ENCODE results near the gene SCAP.

Gene SCAP

GRCh38 chr3:47432673-47433072, 43.1 kb downstream of the SCAP start:
- DNase-seq (ENCODE audit: low read depth in 3 of 3) = no peak

DNA sequence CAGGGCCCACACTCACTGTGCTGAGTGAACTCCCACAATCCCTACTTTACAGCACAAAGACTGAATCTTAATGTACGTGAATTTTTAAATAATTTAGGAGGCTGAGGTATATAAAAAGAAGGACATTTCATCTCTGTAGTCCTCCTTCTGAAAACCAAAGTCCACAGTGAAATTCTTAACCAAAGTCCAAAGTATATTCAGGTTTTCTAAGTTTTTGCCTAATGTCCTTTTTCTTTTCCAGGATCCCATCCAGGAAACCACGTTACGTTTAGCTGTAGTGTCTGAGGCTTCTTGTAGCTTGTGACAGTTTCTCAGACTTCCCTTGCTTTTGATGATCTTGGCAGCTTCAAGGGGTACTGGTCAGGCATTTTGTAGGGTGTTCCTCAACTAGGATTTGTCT, 44.5 kb downstream of the SCAP start:
- no peak for DNase-seq (ENCODE audit: low read depth in 3 of 3)

GRCh38 chr3:47430606-47431005, 45.1 kb downstream of the SCAP start:
- DNase-seq (ENCODE audit: low read depth in 3 of 3) = no peak

DNA sequence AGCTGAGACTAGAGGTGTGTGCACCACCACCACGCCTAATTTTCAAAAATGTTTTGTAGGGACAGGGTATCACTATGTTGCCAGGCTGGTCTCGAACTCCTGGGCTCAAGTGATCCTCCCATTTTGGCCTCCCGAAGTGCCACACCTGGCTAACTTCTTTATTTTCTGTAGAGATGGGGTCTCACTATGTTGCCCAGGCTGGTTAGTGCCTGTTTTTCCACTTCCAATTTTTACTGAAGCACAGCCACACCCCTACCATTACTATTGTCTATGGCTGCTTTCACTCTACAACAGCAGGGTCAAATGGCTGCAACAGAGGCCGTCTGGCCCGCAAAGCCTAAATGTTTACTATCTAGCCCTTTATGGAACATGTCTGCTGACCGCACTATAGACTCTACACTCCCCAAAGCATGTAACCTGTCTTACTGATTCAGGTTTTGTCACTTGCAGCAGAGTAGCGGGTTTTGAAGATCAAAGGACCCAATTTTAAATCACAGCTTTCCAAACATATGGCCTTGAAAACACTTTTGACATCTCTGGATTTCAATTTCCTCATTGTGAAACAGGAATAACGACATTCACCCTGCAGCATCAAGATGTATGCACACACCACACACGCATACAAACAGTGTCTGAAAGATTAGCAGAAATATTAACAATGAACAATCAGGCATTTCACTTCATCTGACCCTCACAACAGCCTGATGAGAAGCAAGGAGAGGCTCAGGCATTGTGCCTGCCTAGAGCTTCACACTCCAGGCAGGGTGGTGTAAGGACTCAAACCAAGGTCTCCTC, 46.1 kb downstream of the SCAP start:
- DNase-seq (ENCODE audit: low read depth in 3 of 3) = no peak

- DNase-seq (ENCODE audit: low read depth in 3 of 3) = no peak
Measured at GRCh38 chr3:47428662-47429061, 47.1 kb downstream of the SCAP start.

DNA sequence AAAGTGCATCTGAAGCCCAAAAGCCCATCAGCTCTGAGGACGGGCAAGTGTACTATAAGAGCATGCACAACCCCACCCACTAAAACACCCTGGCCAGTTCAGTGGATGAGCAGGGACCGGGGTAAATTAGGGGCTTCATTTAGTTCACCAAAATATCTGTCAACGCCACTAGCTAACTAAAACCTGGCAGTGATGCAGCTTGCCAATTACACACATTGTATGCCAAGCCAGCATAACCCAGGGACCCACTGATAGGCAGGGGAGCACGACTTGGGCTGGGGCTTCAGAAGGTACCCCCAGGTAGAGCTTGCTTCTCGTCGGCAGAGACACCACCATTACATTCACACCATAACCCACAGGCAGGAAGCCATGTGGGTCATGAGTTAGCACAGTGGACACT, 47.9 kb downstream of the SCAP start:
- no peak for DNase-seq (ENCODE audit: low read depth in 3 of 3)

DNA sequence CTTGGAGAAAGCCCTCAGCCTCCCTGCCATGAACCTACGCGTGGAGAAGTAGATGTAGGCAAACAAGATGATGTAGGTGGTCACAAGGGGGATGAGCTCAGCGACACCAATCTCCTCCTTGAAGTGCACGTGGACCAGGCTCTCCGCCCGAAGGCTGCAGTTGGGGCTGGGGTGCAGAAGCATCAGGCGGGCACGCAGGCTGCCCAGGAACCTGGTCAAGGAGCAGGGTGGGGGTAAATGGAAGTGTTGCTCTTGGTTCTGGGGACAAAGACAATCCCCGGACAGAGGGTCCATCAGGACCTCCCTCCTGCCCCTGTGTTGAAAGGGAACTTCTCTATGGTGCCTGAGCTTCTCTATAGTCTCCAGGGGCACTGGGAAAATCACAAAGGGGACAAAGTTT, 49.8 kb downstream of the SCAP start:
- DNase-seq (ENCODE audit: low read depth in 3 of 3) = no peak

DNA sequence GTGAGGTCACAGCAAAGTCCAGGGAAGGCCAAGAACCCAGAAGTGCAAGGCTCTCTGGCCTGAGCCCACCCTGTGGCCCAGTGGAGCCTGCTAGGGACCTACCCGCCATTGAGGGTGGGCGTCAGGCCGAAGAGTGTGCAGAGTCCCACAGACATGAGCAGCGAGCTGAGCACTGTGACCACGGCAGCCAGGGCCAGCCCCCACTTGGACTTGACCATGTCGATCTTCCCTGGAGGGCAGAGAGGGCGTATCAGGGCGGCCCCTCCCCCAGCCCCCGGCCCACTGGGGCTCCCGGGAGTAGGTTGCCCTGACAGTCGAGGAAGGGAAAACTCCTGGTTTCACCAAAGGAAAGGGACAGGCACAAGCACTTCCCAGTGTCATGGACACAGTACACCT, 50.4 kb downstream of the SCAP start:
- no peak for DNase-seq (ENCODE audit: low read depth in 3 of 3)

- DNase-seq (ENCODE audit: low read depth in 3 of 3) = no peak
Measured at GRCh38 chr3:47424434-47425382, 51.0 kb downstream of the SCAP start.

- DNase-seq (ENCODE audit: low read depth in 3 of 3) = no peak
Measured at GRCh38 chr3:47423548-47424145, 52.1 kb downstream of the SCAP start.

- no peak for DNase-seq (ENCODE audit: low read depth in 3 of 3)
Measured at GRCh38 chr3:47422743-47423142, 53.0 kb downstream of the SCAP start.

DNA sequence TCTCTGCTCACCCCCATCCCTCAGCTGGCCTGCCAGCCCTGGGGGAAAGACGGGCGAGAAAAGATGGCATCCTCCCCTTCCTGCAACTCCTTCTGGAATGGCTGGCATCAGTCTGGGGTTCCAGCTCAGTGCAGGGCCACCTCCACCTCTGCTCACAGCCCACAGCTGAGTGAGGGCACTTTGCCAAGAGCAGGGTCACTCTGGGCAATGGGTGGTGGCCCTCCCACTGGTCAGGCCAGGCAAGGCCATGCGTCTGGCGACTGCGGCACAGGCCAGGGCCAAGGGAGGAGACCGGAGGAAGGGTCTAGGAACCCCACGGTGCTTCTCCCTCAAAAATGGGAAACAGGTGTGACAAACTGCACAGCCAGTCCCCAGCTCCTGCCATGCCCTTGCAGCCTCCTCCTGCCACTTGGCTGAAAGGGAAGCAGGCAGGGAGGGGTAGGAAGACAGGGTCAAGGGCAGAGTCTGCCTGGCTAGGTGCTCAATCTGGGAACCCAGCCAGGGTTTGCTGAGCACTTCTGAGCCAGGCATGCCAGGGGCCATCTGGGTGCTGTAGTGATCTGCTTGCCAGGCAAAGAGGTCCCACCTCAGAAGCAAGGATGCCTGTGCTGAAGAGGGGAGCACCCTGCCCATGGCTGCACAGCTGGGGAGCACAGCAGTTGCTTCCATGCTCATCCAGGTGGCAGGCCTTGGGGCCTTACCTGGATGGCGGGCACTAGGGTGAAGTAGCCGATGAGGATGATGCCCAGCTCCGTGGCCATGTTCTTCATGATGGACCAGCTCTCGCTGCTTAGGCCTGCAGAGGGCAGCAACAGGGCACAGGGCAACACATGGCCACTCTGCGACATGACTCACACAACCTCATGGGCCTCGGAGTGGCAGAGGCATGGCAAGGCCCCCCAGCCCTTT, 53.7 kb downstream of the SCAP start:
- no peak for DNase-seq (ENCODE audit: low read depth in 3 of 3)

DNA sequence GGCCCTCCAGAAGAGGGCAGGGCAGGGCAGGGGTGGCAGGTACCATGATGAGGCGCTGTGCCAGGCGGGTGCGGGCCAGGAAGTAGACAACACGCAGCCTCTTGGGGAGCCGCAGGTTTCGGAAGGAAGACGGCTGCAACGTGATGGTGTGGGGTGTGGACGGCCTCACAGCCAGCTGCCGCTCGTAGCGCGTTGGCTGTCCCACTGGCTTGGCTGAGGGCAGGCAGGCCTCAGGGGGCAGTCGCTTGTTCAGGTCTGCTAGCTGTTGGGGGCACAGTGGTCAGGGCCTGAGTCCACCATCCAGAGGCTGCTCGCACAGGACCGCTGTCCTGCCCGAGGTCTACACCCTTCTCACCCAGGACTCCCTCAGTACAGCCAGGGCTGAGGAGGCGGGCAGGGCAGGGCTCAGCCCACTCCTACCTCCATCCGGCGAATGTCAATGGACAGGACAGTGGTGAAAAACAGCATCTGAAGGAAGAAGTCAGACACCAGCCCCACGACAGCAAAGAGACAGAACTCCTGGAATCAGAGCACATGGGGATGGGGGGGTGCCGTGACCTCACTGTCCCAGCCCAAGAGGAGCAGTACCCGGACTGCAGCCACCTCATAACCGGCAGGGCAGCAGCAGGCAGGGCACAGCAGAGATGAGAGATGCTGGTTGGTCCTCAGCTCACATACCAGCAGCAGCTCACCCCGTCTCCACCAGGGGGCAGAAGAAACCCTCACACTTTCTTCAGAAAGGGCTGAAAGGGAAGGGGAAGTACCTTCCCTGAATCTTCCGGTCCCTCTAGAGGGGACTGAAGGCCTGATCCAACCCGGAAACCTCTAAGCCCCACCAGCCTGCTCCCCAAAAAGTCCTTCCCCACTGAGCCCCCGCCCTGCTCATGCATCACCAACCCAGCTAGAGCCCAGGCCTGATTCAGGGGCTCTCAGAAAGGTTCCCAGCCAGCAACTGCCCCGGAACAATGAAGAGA, 54.9 kb downstream of the SCAP start:
- peak; percentile 82 to 86 (median 85) for DNase-seq (ENCODE audit: low read depth in 3 of 3)

DNA sequence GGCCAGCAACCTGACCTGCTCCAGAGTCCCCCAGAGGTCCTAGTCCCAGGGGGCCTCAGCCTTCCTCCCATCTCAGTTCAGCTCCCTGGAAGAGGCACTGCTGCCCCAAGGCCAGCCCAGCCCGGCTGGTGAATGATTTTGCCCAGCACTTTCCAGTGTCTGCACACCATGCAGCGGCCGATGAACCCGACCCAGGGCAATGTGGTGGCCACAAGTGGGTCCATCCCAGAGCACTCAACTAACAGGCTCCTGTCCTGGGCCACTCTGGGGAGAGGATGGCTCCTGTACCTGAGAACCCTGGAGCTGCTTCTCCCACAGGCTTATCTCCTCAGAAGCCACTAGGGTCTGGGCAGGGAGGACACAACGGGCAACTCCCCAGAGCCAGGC, 55.7 kb downstream of the SCAP start:
- no peak for DNase-seq (ENCODE audit: low read depth in 3 of 3)

DNA sequence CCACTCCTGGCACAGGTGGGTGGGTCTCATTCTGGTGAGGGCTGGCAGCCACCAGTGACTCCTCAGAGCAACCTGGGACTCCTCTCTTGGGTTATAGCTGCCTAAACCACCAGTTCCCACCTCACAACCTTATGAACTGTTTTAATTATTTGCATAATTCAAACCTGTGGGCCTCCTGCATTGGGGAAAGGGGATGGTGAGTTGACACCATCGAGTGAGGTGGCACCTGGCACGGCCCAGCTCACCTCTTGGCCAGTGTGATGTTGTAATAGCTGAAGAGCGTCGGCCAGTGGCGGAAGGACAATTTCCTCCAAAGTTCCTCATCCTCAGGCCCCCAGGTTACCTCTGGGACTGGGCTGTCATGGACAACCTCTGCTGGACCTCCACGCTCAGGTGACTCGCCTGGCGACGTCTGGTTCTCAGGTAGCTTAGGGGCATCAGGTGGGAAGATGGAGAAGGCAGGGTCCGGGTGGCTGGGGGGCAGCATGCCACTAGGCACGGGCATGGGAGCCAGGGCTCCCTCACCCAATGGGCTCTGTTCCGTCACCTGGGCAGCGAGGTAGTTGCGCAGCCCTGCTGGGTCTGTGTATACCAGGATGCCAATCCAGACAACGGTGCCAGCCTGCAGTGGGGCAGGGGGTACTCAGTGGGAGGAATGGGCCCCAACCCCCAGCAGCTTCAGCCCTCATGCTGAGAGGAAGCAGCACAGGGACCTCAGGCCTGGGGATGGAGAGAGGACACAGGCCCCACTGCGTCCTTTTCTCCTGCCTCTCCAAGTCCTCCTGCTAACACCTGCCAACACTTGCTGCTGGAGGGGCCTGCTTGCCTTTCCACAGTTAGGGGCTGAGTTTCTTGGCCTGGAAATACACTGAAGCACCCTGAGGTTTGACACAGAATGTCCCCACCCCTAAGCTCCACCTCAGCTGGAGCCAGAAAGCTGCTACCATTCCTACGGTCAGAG, 56.4 kb downstream of the SCAP start:
- no peak for DNase-seq (ENCODE audit: low read depth in 3 of 3)

GRCh38 chr3:47418167-47419082, 57.3 kb downstream of the SCAP start:
- no peak for DNase-seq (ENCODE audit: low read depth in 3 of 3)

GRCh38 chr3:47416041-47416440, 59.7 kb downstream of the SCAP start:
- DNase-seq (ENCODE audit: low read depth in 3 of 3) = no peak
